ENCODE data around the gene MYDGF. TPM values are rescaled to one million over a fixed set of nuclear protein-coding genes. Genes with fewer than 3 reads are reported as not detected.

The MYDGF gene
- total and polyA plus RNA-seq, 2 of the 13 experiments (the other 11 are each of a cell fraction or from before 2014, with no cell fraction given): 116 to 198 TPM

DNA sequence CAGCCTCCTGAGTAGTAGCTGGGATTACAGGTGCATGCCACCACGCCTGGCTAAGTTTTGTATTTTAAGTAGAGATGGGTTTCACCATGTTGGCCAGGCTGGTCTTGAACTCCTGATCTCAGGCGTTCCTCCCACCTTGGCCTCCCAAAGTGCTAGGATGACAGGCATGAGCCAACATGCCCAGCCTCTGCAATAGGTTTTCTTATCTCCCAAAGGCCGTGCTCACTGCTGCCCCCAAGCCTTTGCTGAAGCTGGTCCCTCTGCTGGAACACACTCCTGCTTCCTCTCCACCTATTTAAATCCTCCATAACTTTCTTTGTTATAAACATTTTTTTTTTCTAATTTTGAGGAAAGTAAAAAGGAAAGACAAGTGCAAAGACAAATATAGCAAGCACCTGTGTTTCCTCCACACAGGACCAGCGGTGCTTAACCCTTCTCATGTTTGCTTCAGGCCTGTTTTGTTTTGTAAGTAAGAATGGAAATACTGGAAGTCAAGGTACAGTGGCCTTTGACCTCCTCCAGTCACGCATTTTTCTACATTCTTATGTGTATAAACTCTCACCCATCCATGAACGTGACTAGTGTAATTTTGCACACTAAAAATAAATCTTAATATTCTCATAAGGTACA is 45.3 kb downstream of the MYDGF start (continued):
- TF ChIP-seq, protein P1, sequence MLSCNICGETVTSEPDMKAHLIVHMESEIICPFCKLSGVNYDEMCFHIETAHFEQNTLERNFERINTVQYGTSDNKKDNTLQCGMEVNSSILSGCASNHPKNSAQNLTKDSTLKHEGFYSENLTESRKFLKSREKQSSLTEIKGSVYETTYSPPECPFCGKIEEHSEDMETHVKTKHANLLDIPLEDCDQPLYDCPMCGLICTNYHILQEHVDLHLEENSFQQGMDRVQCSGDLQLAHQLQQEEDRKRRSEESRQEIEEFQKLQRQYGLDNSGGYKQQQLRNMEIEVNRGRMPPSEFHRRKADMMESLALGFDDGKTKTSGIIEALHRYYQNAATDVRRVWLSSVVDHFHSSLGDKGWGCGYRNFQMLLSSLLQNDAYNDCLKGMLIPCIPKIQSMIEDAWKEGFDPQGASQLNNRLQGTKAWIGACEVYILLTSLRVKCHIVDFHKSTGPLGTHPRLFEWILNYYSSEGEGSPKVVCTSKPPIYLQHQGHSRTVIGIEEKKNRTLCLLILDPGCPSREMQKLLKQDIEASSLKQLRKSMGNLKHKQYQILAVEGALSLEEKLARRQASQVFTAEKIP (CRISPR knock-in tag; IDR thresholded peaks at IDR 0.05; ENCODE audit: borderline replicate concordance): no peak
- TF ChIP-seq, protein P2, sequence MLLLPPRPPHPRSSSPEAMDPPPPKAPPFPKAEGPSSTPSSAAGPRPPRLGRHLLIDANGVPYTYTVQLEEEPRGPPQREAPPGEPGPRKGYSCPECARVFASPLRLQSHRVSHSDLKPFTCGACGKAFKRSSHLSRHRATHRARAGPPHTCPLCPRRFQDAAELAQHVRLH (CRISPR knock-in tag; IDR thresholded peaks at IDR 0.05; ENCODE audit: borderline replicate concordance, low read depth): peak; percentile 54; the same call in 1 of the 2 replicates
- TF ChIP-seq FOSL2 (CRISPR knock-in tag; IDR thresholded peaks at IDR 0.05) (peak; percentile 37; the same call in 1 of the 2 replicates), ZSCAN9 (CRISPR knock-in tag; IDR thresholded peaks at IDR 0.05; ENCODE audit: borderline replicate concordance) (0 out of 2 replicates have a peak, but pooled peaks have one; percentile 54), ZNF17 (CRISPR knock-in tag; IDR thresholded peaks at IDR 0.05) (no peak), JDP2 (CRISPR knock-in tag; IDR thresholded peaks at IDR 0.05; ENCODE audit: borderline replicate concordance) (no peak), ZNF841 (CRISPR knock-in tag; IDR thresholded peaks at IDR 0.05; ENCODE audit: borderline replicate concordance) (no peak), NKX3-1 (CRISPR knock-in tag; IDR thresholded peaks at IDR 0.05) (no peak), KLF16 (CRISPR knock-in tag; IDR thresholded peaks at IDR 0.05) (no peak), ZNF225 (CRISPR knock-in tag; IDR thresholded peaks at IDR 0.05) (no peak), HMG20B (CRISPR knock-in tag; conservative IDR thresholded peaks at IDR 0.05) (no peak), ZNF256 (CRISPR knock-in tag; conservative IDR thresholded peaks at IDR 0.05) (no peak), ZSCAN20 (CRISPR knock-in tag; IDR thresholded peaks at IDR 0.05; ENCODE audit: borderline replicate concordance) (no peak), ELF1 (CRISPR knock-in tag; IDR thresholded peaks at IDR 0.05) (no peak), YY1 (IDR thresholded peaks at IDR 0.05; ENCODE audit: insufficient read depth, insufficient replicate concordance, low read depth, low read length) (no peak), ZNF263 (CRISPR knock-in tag; IDR thresholded peaks at IDR 0.05) (no peak)
- TF ChIP-seq, protein P3, sequence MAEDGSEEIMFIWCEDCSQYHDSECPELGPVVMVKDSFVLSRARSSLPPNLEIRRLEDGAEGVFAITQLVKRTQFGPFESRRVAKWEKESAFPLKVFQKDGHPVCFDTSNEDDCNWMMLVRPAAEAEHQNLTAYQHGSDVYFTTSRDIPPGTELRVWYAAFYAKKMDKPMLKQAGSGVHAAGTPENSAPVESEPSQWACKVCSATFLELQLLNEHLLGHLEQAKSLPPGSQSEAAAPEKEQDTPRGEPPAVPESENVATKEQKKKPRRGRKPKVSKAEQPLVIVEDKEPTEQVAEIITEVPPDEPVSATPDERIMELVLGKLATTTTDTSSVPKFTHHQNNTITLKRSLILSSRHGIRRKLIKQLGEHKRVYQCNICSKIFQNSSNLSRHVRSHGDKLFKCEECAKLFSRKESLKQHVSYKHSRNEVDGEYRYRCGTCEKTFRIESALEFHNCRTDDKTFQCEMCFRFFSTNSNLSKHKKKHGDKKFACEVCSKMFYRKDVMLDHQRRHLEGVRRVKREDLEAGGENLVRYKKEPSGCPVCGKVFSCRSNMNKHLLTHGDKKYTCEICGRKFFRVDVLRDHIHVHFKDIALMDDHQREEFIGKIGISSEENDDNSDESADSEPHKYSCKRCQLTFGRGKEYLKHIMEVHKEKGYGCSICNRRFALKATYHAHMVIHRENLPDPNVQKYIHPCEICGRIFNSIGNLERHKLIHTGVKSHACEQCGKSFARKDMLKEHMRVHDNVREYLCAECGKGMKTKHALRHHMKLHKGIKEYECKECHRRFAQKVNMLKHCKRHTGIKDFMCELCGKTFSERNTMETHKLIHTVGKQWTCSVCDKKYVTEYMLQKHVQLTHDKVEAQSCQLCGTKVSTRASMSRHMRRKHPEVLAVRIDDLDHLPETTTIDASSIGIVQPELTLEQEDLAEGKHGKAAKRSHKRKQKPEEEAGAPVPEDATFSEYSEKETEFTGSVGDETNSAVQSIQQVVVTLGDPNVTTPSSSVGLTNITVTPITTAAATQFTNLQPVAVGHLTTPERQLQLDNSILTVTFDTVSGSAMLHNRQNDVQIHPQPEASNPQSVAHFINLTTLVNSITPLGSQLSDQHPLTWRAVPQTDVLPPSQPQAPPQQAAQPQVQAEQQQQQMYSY (CRISPR knock-in tag; IDR thresholded peaks at IDR 0.05): no peak
- TF ChIP-seq, protein P4, sequence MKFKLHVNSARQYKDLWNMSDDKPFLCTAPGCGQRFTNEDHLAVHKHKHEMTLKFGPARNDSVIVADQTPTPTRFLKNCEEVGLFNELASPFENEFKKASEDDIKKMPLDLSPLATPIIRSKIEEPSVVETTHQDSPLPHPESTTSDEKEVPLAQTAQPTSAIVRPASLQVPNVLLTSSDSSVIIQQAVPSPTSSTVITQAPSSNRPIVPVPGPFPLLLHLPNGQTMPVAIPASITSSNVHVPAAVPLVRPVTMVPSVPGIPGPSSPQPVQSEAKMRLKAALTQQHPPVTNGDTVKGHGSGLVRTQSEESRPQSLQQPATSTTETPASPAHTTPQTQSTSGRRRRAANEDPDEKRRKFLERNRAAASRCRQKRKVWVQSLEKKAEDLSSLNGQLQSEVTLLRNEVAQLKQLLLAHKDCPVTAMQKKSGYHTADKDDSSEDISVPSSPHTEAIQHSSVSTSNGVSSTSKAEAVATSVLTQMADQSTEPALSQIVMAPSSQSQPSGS (CRISPR knock-in tag; IDR thresholded peaks at IDR 0.05): peak; percentile 29; the same call in 1 of the 2 replicates
- TF ChIP-seq, protein P5, sequence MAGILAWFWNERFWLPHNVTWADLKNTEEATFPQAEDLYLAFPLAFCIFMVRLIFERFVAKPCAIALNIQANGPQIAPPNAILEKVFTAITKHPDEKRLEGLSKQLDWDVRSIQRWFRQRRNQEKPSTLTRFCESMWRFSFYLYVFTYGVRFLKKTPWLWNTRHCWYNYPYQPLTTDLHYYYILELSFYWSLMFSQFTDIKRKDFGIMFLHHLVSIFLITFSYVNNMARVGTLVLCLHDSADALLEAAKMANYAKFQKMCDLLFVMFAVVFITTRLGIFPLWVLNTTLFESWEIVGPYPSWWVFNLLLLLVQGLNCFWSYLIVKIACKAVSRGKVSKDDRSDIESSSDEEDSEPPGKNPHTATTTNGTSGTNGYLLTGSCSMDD (CRISPR knock-in tag; IDR thresholded peaks at IDR 0.05): no peak
- TF ChIP-seq, protein P6, sequence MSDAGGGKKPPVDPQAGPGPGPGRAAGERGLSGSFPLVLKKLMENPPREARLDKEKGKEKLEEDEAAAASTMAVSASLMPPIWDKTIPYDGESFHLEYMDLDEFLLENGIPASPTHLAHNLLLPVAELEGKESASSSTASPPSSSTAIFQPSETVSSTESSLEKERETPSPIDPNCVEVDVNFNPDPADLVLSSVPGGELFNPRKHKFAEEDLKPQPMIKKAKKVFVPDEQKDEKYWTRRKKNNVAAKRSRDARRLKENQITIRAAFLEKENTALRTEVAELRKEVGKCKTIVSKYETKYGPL (CRISPR knock-in tag; IDR thresholded peaks at IDR 0.05): no peak

Data from HepG2 (cell line).